ENCODE data around the gene CLSTN2. TPM values are rescaled to one million over a fixed set of nuclear protein-coding genes. Genes with fewer than 3 reads are reported as not detected.

The CLSTN2 gene
- total and polyA plus RNA-seq, 10 donors = 0.02 to 0.22 (median 0.13) TPM; not detected in 1

DNA sequence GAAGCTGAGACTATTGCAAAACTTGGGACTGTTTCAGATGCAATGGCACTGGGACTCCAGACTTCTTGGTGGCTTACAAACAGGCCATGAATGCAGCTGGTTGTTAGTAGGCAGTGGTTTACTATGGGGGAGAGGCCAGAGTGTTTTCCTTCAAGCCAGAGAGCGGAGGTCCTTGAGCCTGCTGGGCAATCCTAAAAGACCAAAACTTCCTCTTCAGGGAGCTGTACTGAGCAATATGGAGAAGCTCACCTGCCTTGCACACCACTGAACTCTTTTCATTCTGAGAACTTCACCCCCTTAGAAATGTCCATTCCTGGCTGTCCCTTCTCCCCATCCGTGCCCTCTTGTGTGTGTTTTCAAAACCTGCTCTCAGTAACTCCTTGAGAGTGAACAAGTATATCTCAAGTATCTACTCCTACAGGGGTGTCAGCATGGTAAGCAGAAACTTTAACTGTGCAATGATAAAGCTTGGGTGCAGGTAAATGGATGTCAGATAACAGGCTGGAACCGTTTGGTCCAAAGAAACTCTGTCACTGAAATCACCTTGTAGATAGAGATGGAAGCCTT is 213.9 kb downstream of the CLSTN2 start:
- Histone ChIP-seq H3K27ac (no peak overlapping the region), H3K9me3 (no peaks in the 10 kb centered on the region), H3K36me3 (no peaks in the 10 kb centered on the region), H3K4me1 (no peaks in the 10 kb centered on the region), H3K27me3 (replicated peaks in 1 of 7) (no peaks in the 10 kb centered on the region), H3K4me3 (no peak overlapping the region)
- no peak for DNase-seq
- TF ChIP-seq POLR2A (IDR thresholded peaks at IDR 0.05) = no peak
- TF ChIP-seq, protein P1, sequence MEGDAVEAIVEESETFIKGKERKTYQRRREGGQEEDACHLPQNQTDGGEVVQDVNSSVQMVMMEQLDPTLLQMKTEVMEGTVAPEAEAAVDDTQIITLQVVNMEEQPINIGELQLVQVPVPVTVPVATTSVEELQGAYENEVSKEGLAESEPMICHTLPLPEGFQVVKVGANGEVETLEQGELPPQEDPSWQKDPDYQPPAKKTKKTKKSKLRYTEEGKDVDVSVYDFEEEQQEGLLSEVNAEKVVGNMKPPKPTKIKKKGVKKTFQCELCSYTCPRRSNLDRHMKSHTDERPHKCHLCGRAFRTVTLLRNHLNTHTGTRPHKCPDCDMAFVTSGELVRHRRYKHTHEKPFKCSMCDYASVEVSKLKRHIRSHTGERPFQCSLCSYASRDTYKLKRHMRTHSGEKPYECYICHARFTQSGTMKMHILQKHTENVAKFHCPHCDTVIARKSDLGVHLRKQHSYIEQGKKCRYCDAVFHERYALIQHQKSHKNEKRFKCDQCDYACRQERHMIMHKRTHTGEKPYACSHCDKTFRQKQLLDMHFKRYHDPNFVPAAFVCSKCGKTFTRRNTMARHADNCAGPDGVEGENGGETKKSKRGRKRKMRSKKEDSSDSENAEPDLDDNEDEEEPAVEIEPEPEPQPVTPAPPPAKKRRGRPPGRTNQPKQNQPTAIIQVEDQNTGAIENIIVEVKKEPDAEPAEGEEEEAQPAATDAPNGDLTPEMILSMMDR (IDR thresholded peaks at IDR 0.05 in 8 of 11, conservative IDR thresholded peaks at IDR 0.05 in 3 of 11) = no peak
- no peak for TF ChIP-seq POLR2AphosphoS5 (IDR thresholded peaks at IDR 0.05)
- 75 to 93% (median 84%) methylated on average over 3 of the region's 3 CpGs for WGBS, 5 donors
- intact Hi-C loops (cut with DNase I; ENCODE audit: low total_unique reads) = no loop called here

DNA sequence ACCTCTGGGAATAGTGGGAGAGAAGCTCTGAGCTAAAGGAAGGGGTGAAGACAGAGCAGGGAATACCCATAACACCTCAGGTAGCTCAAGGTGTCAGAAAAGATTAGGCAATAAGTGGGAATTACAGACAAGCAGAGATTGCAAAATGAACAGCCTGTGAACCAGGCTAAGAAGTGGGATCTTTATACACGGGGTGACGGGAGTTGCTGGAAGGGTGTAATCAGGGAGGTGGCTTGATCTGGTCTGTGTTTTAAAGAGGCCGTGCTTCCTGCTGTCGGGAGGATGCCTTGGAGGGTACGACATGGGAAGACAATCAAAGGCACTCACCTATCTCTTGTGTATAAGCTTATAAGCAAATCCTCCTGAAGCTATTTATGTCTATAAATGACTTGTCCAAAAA is 216.3 kb downstream of the CLSTN2 start:
- intact Hi-C loops (cut with DNase I; ENCODE audit: low total_unique reads) = no loop called here
- Histone ChIP-seq H3K4me1 (no peaks in the 10 kb centered on the region), H3K27ac (no peak overlapping the region), H3K27me3 (replicated peaks in 1 of 7) (no peaks in the 10 kb centered on the region), H3K9me3 (peaks cover 0 to 11% (median 3%) of the 10 kb centered on the region in 8 donors), H3K4me3 (no peak overlapping the region), H3K36me3 (no peaks in the 10 kb centered on the region)
- 65 to 80% (median 71%) methylated on average over 5 of the region's 5 CpGs for whole genome bisulfite sequencing, 5 donors
- TF ChIP-seq POLR2A (IDR thresholded peaks at IDR 0.05) (no peak), POLR2AphosphoS5 (IDR thresholded peaks at IDR 0.05) (no peak)
- TF ChIP-seq, protein P1 (IDR thresholded peaks at IDR 0.05 in 8 of 11, conservative IDR thresholded peaks at IDR 0.05 in 3 of 11) = no peak
- DNase-seq = no peak

DNA sequence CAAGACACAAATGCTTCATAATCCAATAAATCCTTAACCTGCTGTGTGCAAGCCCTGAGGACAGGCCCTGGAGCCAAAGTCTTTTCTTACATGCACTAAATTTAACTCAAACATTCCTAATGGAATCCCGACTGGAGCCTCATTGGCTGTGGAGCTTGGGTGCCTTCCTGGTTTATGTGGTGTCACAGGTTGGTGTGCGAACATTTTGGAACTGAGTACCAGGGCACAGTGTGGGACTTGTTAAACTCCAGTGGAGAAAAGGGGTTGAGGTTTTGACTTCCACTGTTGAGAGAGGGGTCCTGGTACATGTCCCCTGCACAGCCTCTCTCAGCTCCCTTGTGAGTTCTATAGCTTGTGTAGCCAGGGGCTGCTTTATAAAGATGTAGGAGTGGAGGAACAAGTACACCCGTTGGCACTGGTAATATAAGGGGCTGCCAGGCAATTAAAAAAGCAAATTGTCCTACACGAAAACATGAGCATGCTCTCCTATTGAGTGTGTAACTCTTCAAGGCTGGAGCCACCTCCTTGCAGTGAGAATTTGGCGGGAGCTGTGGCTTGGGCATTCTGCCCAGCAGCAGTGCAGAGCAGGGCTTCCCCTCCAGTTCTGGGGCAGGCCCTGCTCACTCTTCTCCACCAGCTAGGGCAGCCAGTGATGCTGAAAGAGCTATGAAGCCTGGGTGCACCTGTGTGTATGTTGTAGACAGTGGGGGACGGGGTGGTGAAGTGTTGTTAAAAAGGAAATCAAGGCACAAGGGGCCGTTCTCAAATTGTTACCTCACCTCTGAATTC is 218.1 kb downstream of the CLSTN2 start:
- intact Hi-C loops (cut with DNase I; ENCODE audit: low total_unique reads) = no loop called here
- DNase-seq = no peak

DNA sequence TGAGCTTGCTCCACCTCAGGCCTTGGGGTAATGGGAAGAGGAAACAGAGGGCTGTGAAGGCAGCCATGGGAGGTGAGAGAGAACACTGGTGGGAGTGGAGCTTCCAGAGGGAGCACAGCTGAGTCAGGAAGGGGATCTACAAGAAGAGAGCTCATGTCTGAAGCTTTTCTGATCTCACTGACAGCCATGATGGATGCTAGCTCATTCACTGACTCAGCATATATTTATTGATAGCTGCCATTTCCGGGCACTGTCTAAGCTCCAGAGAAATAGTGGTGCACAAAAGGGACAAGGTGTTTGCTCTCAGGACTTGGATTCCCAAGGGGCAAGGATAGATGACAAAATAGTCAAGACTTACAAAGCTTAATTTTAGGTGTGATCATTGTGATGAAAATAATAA is 218.8 kb downstream of the CLSTN2 start:
- 78 to 95% (median 87%) methylated on average over 1 of the region's 1 CpG for WGBS, 5 donors
- no peak for TF ChIP-seq POLR2AphosphoS5 (IDR thresholded peaks at IDR 0.05)
- TF ChIP-seq POLR2A (IDR thresholded peaks at IDR 0.05) = no peak
- TF ChIP-seq, protein P1 (IDR thresholded peaks at IDR 0.05 in 8 of 11, conservative IDR thresholded peaks at IDR 0.05 in 3 of 11) = no peak
- no peaks in the 10 kb centered on the region for H3K27me3 ChIP-seq (replicated peaks in 1 of 7)
- no peaks in the 10 kb centered on the region for H3K36me3 ChIP-seq
- intact Hi-C loops (cut with DNase I; ENCODE audit: low total_unique reads) = no loop called here
- no peak for DNase-seq
- H3K9me3 ChIP-seq = peaks cover 0 to 17% (median 3%) of the 10 kb centered on the region in 8 donors
- no peak overlapping the region for H3K27ac ChIP-seq
- no peak overlapping the region for H3K4me3 ChIP-seq
- no peaks in the 10 kb centered on the region for H3K4me1 ChIP-seq

More for the DNA sequence above, 218.1 kb downstream of the CLSTN2 start:
- H3K27ac ChIP-seq = no peak overlapping the region
- H3K27me3 ChIP-seq (replicated peaks in 1 of 7) = no peaks in the 10 kb centered on the region
- H3K9me3 ChIP-seq = peaks cover 0 to 16% (median 3%) of the 10 kb centered on the region in 8 donors
- no peak overlapping the region for H3K4me3 ChIP-seq
- no peaks in the 10 kb centered on the region for H3K36me3 ChIP-seq
- TF ChIP-seq, protein P1 (IDR thresholded peaks at IDR 0.05 in 8 of 11, conservative IDR thresholded peaks at IDR 0.05 in 3 of 11) = no peak
- TF ChIP-seq POLR2AphosphoS5 (IDR thresholded peaks at IDR 0.05) (no peak), POLR2A (IDR thresholded peaks at IDR 0.05) (no peak)
- 66 to 81% (median 72%) methylated on average over 7 of the region's 7 CpGs for WGBS, 5 donors
- no peaks in the 10 kb centered on the region for H3K4me1 ChIP-seq
